Activated CD8-positive, alpha-beta T cell treated with anti-CD3 and anti-CD28 coated beads for 36 hours (primary cell): Measurements from ENCODE around the gene DNAJC6. TPM values are rescaled to one million over a fixed set of nuclear protein-coding genes. Genes with fewer than 3 reads are reported as not detected.

Experiments
- ATAC-seq: fragments of 200-7000 bp; cut with Tn5 transposase; one replicate; pipeline ENCODE4 v1.10.0; 2021; ENCODE audit warnings: mild to moderate bottlenecking, moderate library complexity
- CTCF ChIA-PET: fragments of 350-600 bp; sonication (Branson Sonifier 250); formaldehyde crosslinking; loops from one replicate; lab custom pipeline; 2021; ENCODE audit warnings: antibody characterized with exemption; lab: Charles Lee
- POLR2A ChIA-PET: fragments of 350-600 bp; sonication (Branson Sonifier 250); formaldehyde crosslinking; loops from one replicate; lab custom pipeline; 2021; ENCODE audit warnings: antibody characterized with exemption; lab: Charles Lee
- DNase-seq: peaks from one replicate; pipeline ENCODE4 v3.0.0-alpha.2; 2020
- H3K27ac Mint-ChIP-seq: one replicate; pipeline ENCODE4 v1.8.0; 2021; ENCODE audit warnings: mild to moderate bottlenecking, mixed read lengths
- H3K27me3 Mint-ChIP-seq: one replicate; pipeline ENCODE4 v1.8.0; 2021; ENCODE audit warnings: mixed read lengths
- H3K36me3 Mint-ChIP-seq: one replicate; pipeline ENCODE4 v1.8.0; 2021; ENCODE audit warnings: low read depth, mixed read lengths
- H3K4me1 Mint-ChIP-seq: one replicate; pipeline ENCODE4 v1.8.0; 2021; ENCODE audit warnings: low read depth, mixed read lengths
- H3K4me3 Mint-ChIP-seq: one replicate; pipeline ENCODE4 v1.8.0; 2021; ENCODE audit warnings: mild to moderate bottlenecking, moderate library complexity, mixed read lengths
- H3K9me3 Mint-ChIP-seq: one replicate; pipeline ENCODE4 v1.8.0; 2021; ENCODE audit warnings: mixed read lengths
- intact Hi-C: fragments of 100-400 bp; cut with micrococcal nuclease; formaldehyde crosslinking; loops from one replicate; pipeline ENCODE4 v1.10.0; 2022
- total RNA-seq, 2 experiments: library from RNA; stranded (reverse); gene quantifications; one replicate each; pipeline ENCODE4 v1.2.3, GENCODE V29; 2021
- TF ChIP-seq, protein P1 (sequence below): fragments of 200-600 bp; IDR thresholded peaks from one replicate; pipeline ENCODE4 v1.8.0; 2022; ENCODE audit warnings: antibody characterized with exemption, mild to moderate bottlenecking

The DNAJC6 gene
- total RNA-seq, 2 experiments from 2014 or later: 2.1 to 2.2 TPM

DNA sequence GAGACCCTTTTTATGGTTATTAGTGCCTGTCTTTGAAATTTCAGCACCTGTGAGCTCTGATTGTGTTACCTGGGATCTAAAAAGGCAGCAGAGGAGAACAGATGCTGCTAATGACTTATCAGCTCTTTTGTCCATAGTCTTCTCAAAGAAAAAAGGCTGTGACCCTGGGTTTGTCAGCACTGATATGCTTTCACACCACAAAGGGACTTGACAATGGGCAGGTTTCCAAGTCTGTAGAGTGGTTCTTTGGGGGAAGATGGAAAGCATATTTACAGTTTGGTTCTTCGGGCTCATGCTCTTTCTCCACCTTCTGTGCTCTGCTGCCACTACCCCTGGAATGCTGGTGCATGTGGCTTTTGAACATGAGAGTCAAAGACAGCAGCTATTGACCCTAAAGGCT lies 32.0 kb downstream of the DNAJC6 start:
- CTCF ChIA-PET: no interaction called here
- H3K4me1 Mint-ChIP-seq: no peaks in the 10 kb centered on the region
- POLR2A ChIA-PET: no interaction called here
- TF ChIP-seq, protein P1, sequence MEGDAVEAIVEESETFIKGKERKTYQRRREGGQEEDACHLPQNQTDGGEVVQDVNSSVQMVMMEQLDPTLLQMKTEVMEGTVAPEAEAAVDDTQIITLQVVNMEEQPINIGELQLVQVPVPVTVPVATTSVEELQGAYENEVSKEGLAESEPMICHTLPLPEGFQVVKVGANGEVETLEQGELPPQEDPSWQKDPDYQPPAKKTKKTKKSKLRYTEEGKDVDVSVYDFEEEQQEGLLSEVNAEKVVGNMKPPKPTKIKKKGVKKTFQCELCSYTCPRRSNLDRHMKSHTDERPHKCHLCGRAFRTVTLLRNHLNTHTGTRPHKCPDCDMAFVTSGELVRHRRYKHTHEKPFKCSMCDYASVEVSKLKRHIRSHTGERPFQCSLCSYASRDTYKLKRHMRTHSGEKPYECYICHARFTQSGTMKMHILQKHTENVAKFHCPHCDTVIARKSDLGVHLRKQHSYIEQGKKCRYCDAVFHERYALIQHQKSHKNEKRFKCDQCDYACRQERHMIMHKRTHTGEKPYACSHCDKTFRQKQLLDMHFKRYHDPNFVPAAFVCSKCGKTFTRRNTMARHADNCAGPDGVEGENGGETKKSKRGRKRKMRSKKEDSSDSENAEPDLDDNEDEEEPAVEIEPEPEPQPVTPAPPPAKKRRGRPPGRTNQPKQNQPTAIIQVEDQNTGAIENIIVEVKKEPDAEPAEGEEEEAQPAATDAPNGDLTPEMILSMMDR: no peak
- intact Hi-C loops: no loop called here
- no peak overlapping the region for H3K4me3 Mint-ChIP-seq
- H3K9me3 Mint-ChIP-seq: no peaks in the 10 kb centered on the region
- H3K36me3 Mint-ChIP-seq: no peaks in the 10 kb centered on the region
- ATAC-seq (no peak), DNase-seq (no peak)
- no peak overlapping the region for H3K27ac Mint-ChIP-seq
- H3K27me3 Mint-ChIP-seq: no peaks in the 10 kb centered on the region

DNA sequence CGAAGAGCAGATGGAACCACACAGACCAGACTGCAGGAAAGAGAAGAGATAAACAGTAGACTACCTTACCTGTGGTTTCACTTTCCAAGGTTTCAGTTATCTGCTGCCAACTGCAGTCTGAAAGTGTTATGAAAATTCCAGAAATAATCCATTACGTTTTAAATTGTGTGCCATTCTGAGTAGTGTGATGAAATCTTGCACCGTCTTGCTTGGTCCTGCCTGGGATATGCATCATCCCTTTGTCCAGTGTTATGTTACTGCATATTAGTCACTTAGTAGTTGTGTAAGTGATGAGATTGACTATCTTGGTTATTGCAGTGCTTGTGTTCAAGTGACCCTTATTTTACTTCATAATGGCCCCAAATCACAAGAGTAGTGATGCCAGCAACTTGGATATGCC lies 33.9 kb downstream of the DNAJC6 start:
- CTCF ChIA-PET: no interaction called here
- H3K9me3 Mint-ChIP-seq: no peaks in the 10 kb centered on the region
- intact Hi-C loops: no loop called here
- H3K27ac Mint-ChIP-seq: no peak overlapping the region
- no peak for ATAC-seq
- no peaks in the 10 kb centered on the region for H3K36me3 Mint-ChIP-seq
- no peak for DNase-seq
- POLR2A ChIA-PET: no interaction called here
- no peaks in the 10 kb centered on the region for H3K27me3 Mint-ChIP-seq
- TF ChIP-seq, protein P1: no peak
- H3K4me3 Mint-ChIP-seq: no peak overlapping the region
- no peaks in the 10 kb centered on the region for H3K4me1 Mint-ChIP-seq

DNA sequence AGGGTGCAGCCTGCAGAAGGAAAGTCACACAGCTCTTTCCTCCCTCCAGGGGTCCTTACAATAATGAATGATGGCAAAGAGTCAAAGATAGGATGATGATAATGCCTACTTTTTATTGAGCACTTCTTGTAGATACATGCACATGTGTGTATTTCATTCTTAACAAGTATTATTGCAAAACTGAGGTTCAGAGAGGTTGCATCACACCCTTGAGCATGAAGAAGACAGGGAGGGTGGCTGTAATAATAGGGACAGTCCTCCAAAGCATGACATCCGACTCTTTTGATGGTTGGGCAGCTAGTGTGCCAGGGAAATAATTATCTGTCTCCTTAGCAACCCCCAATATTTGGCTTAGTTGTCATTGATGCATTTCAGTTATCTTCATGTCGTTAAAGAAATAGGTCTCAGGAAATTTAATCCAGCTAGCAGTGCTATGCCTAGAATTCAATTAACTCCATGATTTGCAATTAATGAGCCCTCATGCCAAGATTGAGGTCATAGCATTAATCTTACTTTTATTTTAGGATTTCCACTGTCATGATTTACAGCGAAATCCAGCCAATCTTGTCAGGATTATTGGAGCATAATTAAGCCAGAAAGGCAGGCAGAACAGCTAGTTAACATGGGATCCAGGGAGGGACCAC lies 35.0 kb downstream of the DNAJC6 start:
- no peak for DNase-seq
- H3K36me3 Mint-ChIP-seq: no peaks in the 10 kb centered on the region
- intact Hi-C loops: no loop called here
- no peak overlapping the region for H3K27ac Mint-ChIP-seq
- H3K4me1 Mint-ChIP-seq: no peaks in the 10 kb centered on the region
- POLR2A ChIA-PET: no interaction called here
- CTCF ChIA-PET: no interaction called here
- H3K27me3 Mint-ChIP-seq: no peaks in the 10 kb centered on the region
- ATAC-seq: no peak
- TF ChIP-seq, protein P1: no peak
- no peak overlapping the region for H3K4me3 Mint-ChIP-seq
- no peaks in the 10 kb centered on the region for H3K9me3 Mint-ChIP-seq

DNA sequence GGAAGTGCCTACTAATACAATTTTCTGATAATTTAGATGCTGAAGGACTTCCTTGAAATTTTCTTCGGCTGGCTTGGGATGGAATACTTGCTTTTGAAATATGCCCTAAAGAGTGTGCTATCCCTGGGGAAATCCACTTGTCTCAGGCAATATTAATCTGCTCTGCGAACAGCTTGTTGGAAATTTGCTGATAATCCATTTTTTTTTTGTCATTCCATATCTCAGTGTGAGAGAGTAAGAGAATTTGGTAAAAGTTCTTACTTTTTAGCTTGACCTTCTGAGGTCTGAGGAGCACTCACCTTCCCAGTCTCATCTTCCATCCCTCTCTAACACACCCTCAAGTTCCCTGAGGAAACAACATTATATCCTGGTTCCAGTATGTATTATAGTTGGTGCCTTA lies 36.8 kb downstream of the DNAJC6 start:
- H3K9me3 Mint-ChIP-seq: no peaks in the 10 kb centered on the region
- no peaks in the 10 kb centered on the region for H3K4me1 Mint-ChIP-seq
- intact Hi-C loops: no loop called here
- POLR2A ChIA-PET: no interaction called here
- ATAC-seq: no peak
- no peaks in the 10 kb centered on the region for H3K36me3 Mint-ChIP-seq
- DNase-seq: no peak
- no peak overlapping the region for H3K4me3 Mint-ChIP-seq
- no peak overlapping the region for H3K27ac Mint-ChIP-seq
- no peaks in the 10 kb centered on the region for H3K27me3 Mint-ChIP-seq
- TF ChIP-seq, protein P1: no peak
- CTCF ChIA-PET: no interaction called here

DNA sequence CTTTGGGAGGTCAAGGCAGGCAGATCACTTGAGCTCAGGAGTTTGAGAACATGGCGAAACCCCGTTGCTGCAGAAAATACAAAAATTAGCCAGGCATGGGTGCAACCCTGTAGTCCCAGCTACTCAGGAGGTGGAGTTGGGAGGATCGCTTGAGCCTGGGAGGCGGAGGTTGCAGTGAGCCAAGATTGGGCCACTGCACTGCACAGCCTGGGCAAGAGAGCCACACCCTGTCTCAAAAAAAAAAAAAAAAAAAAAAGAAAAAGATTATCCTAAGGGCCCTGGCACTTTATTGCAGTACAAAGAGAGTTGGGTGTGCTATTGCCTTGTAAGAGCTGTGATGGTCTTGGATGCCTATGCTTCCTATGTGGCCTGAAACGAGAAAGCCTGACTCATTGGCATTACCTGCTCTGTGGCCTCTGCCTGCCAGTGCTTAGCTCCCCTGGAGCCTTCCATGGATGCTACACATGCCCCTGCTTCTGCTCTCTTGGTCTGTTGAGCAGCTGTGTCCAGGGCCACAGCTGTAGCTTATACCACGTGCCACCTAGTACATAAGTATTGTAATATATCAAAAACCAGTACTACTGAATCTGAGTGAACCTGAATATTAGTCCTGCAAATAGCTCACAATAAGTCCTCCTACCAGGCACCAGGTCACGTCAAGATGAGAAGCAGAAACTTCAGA lies 45.8 kb downstream of the DNAJC6 start:
- ChIA-PET POLR2A (interaction anchor here (0.6 kb wide), 1 partner anchor 517 kb away, joined by 3 read pairs; no protein-coding TSS in a partner anchor), CTCF (interaction anchor here (1.1 kb wide), 1 partner anchor 9 kb away, joined by 3 read pairs; no protein-coding TSS in a partner anchor)
- H3K4me3 Mint-ChIP-seq: no peak overlapping the region
- intact Hi-C loops: no loop called here
- peaks cover 5% of the 10 kb centered on the region for H3K27me3 Mint-ChIP-seq
- no peaks in the 10 kb centered on the region for H3K9me3 Mint-ChIP-seq
- no peaks in the 10 kb centered on the region for H3K4me1 Mint-ChIP-seq
- TF ChIP-seq, protein P1: no peak
- DNase-seq (no peak), ATAC-seq (no peak)
- no peak overlapping the region for H3K27ac Mint-ChIP-seq
- no peaks in the 10 kb centered on the region for H3K36me3 Mint-ChIP-seq
